Adipocyte (in vitro differentiated cells): ENCODE results near the gene PLCL2.
A peak's percentile ranks its signal among the peaks of the same experiment; 100 is the strongest.

ENCODE experiments used
- DNase-seq: peaks from one replicate; pipeline ENCODE4 v3.0.0-alpha.2; 2015; ENCODE audit warnings: low read depth
- H3K27me3 ChIP-seq: replicated peaks from 2 replicates; pipeline ENCODE4 v1.7.0; 2013; ENCODE audit warnings: mild to moderate bottlenecking, low read length, moderate library complexity; ENCODE audit not compliant: control insufficient read depth, insufficient read depth
- H3K36me3 ChIP-seq: 2 replicates; pipeline ENCODE4 v1.7.0; 2013; ENCODE audit warnings: low read length, mild to moderate bottlenecking, moderate library complexity; ENCODE audit not compliant: control insufficient read depth, insufficient read depth, severe bottlenecking
- H3K4me1 ChIP-seq: 2 replicates; pipeline ENCODE4 v1.7.0; 2013; ENCODE audit warnings: mild to moderate bottlenecking, low read length, moderate library complexity; ENCODE audit not compliant: control insufficient read depth, insufficient read depth
- H3K4me3 ChIP-seq: 2 replicates; pipeline ENCODE4 v1.7.0; 2013; ENCODE audit warnings: mild to moderate bottlenecking, low read length, moderate library complexity
- H3K9ac ChIP-seq: 2 replicates; pipeline ENCODE4 v1.7.0; 2013; ENCODE audit warnings: mild to moderate bottlenecking, low read length, moderate library complexity
- H3K9me3 ChIP-seq: 2 replicates; pipeline ENCODE4 v1.7.0; 2013; ENCODE audit warnings: mild to moderate bottlenecking, low read length, moderate library complexity; ENCODE audit not compliant: control insufficient read depth

Gene PLCL2

GRCh38 chr3:16982460-16982859 lies 97.7 kb downstream of the PLCL2 start:
- H3K27me3 ChIP-seq: no peaks in the 10 kb centered on the region
- no peak for DNase-seq
- peaks cover 12% of the 10 kb centered on the region for H3K4me1 ChIP-seq
- H3K9ac ChIP-seq: no peak overlapping the region
- no peak overlapping the region for H3K4me3 ChIP-seq
- no peaks in the 10 kb centered on the region for H3K36me3 ChIP-seq
- no peaks in the 10 kb centered on the region for H3K9me3 ChIP-seq

GRCh38 chr3:16985608-16986007 lies 100.9 kb downstream of the PLCL2 start:
- no peaks in the 10 kb centered on the region for H3K27me3 ChIP-seq
- no peaks in the 10 kb centered on the region for H3K36me3 ChIP-seq
- H3K9ac ChIP-seq: no peak overlapping the region
- no peaks in the 10 kb centered on the region for H3K9me3 ChIP-seq
- no peaks in the 10 kb centered on the region for H3K4me1 ChIP-seq
- DNase-seq: no peak
- no peak overlapping the region for H3K4me3 ChIP-seq

GRCh38 chr3:16987141-16987540 lies 102.4 kb downstream of the PLCL2 start:
- Histone ChIP-seq H3K4me1 (no peaks in the 10 kb centered on the region), H3K27me3 (no peaks in the 10 kb centered on the region), H3K36me3 (no peaks in the 10 kb centered on the region), H3K9me3 (no peaks in the 10 kb centered on the region), H3K9ac (no peak overlapping the region), H3K4me3 (no peak overlapping the region)
- no peak for DNase-seq

GRCh38 chr3:16990163-16990562 lies 105.4 kb downstream of the PLCL2 start:
- DNase-seq: no peak

GRCh38 chr3:16992198-16992597 lies 107.4 kb downstream of the PLCL2 start:
- Histone ChIP-seq H3K4me3 (no peak overlapping the region), H3K36me3 (no peaks in the 10 kb centered on the region), H3K27me3 (no peaks in the 10 kb centered on the region), H3K4me1 (peaks cover 25% of the 10 kb centered on the region), H3K9ac (no peak overlapping the region), H3K9me3 (no peaks in the 10 kb centered on the region)
- no peak for DNase-seq

More at GRCh38 chr3:16990163-16990562, 105.4 kb downstream of the PLCL2 start:
- H3K27me3 ChIP-seq: no peaks in the 10 kb centered on the region
- H3K9me3 ChIP-seq: no peaks in the 10 kb centered on the region
- H3K4me1 ChIP-seq: peaks cover 17% of the 10 kb centered on the region
- H3K9ac ChIP-seq: no peak overlapping the region
- no peaks in the 10 kb centered on the region for H3K36me3 ChIP-seq
- no peak overlapping the region for H3K4me3 ChIP-seq

- H3K4me1 ChIP-seq: peaks cover 27% of the 10 kb centered on the region
- no peaks in the 10 kb centered on the region for H3K9me3 ChIP-seq
- no peak overlapping the region for H3K9ac ChIP-seq
- H3K36me3 ChIP-seq: no peaks in the 10 kb centered on the region
- H3K27me3 ChIP-seq: no peaks in the 10 kb centered on the region
- peak; percentile 76 for DNase-seq
- no peak overlapping the region for H3K4me3 ChIP-seq
These were observed 108.5 kb downstream of the PLCL2 start for GRCh38 chr3:16993227-16993626.

GRCh38 chr3:16994854-16995525 lies 110.2 kb downstream of the PLCL2 start:
- peak; percentile 8 for DNase-seq
- H3K9me3 ChIP-seq: no peaks in the 10 kb centered on the region
- H3K9ac ChIP-seq: no peak overlapping the region
- H3K4me1 ChIP-seq: peaks cover 40% of the 10 kb centered on the region
- H3K36me3 ChIP-seq: no peaks in the 10 kb centered on the region
- no peaks in the 10 kb centered on the region for H3K27me3 ChIP-seq
- H3K4me3 ChIP-seq: no peak overlapping the region

- no peaks in the 10 kb centered on the region for H3K27me3 ChIP-seq
- H3K9ac ChIP-seq: no peak overlapping the region
- H3K4me1 ChIP-seq: peaks cover 40% of the 10 kb centered on the region
- H3K4me3 ChIP-seq: no peak overlapping the region
- H3K36me3 ChIP-seq: no peaks in the 10 kb centered on the region
- H3K9me3 ChIP-seq: no peaks in the 10 kb centered on the region
- no peak for DNase-seq
These were observed 110.8 kb downstream of the PLCL2 start for GRCh38 chr3:16995601-16996000.

GRCh38 chr3:16998236-16998923 lies 113.6 kb downstream of the PLCL2 start:
- Histone ChIP-seq H3K4me3 (no peak overlapping the region), H3K9ac (no peak overlapping the region), H3K36me3 (no peaks in the 10 kb centered on the region), H3K9me3 (no peaks in the 10 kb centered on the region), H3K4me1 (peaks cover 34% of the 10 kb centered on the region), H3K27me3 (no peaks in the 10 kb centered on the region)
- DNase-seq: peak; percentile 51

- Histone ChIP-seq H3K4me3 (no peak overlapping the region), H3K36me3 (no peaks in the 10 kb centered on the region), H3K9me3 (no peaks in the 10 kb centered on the region), H3K4me1 (peaks cover 26% of the 10 kb centered on the region), H3K27me3 (no peaks in the 10 kb centered on the region), H3K9ac (no peak overlapping the region)
- DNase-seq: peak; percentile 35
These were observed 114.4 kb downstream of the PLCL2 start for GRCh38 chr3:16999161-16999560.

GRCh38 chr3:16999871-17000270 lies 115.1 kb downstream of the PLCL2 start:
- Histone ChIP-seq H3K27me3 (no peaks in the 10 kb centered on the region), H3K9ac (no peak overlapping the region), H3K4me1 (peaks cover 26% of the 10 kb centered on the region), H3K36me3 (no peaks in the 10 kb centered on the region), H3K4me3 (no peak overlapping the region), H3K9me3 (no peaks in the 10 kb centered on the region)
- no peak for DNase-seq
